Astrocyte (in vitro differentiated cells and primary cell): ENCODE measurements around the gene MRTFA. TPM values are rescaled to one million over a fixed set of nuclear protein-coding genes. Genes with fewer than 3 reads are reported as not detected.

Source experiments
- DNase-seq: peaks from one replicate; pipeline ENCODE4 v3.0.0-alpha.2; 2010; ENCODE audit warnings: low read depth
- FAIRE-seq: peaks from 2 replicates; lab custom pipeline; 2011; peaks lifted over from hg19 to GRCh38; lab: Jason Lieb, UNC
- H2AFZ ChIP-seq: 2 replicates; pipeline ENCODE4 v1.6.0; 2012; ENCODE audit warnings: low read depth, low read length, inconsistent platforms
- H3K27ac ChIP-seq: 2 replicates; pipeline ENCODE4 v1.5.1; 2011; ENCODE audit warnings: low read depth, low read length, inconsistent platforms
- H3K27me3 ChIP-seq: 2 replicates; pipeline ENCODE4 v1.6.0; 2011; ENCODE audit warnings: low read length, inconsistent platforms; ENCODE audit not compliant: insufficient read depth
- H3K36me3 ChIP-seq: 2 replicates; pipeline ENCODE4 v1.5.1; 2011; ENCODE audit warnings: low read length, inconsistent platforms; ENCODE audit not compliant: insufficient read depth
- H3K4me1 ChIP-seq: 2 replicates; pipeline ENCODE4 v1.5.1; 2011; ENCODE audit warnings: low read length, inconsistent platforms; ENCODE audit not compliant: insufficient read depth
- H3K4me2 ChIP-seq: 2 replicates; pipeline ENCODE4 v1.6.0; 2012; ENCODE audit warnings: low read length, inconsistent platforms
- H3K4me3 ChIP-seq: 2 replicates; pipeline ENCODE4 v1.5.1; 2011; ENCODE audit warnings: low read depth, mild to moderate bottlenecking, low read length, inconsistent platforms; ENCODE audit not compliant: insufficient read depth
- H3K79me2 ChIP-seq: 2 replicates; pipeline ENCODE4 v1.6.0; 2012; ENCODE audit warnings: mild to moderate bottlenecking, low read length, inconsistent platforms; ENCODE audit not compliant: insufficient read depth
- H3K9ac ChIP-seq: 2 replicates; pipeline ENCODE4 v1.6.0; 2012; ENCODE audit warnings: mild to moderate bottlenecking, low read length, inconsistent platforms
- H3K9me3 ChIP-seq: 2 replicates; pipeline ENCODE4 v1.5.1; 2012; ENCODE audit warnings: low read depth, mild to moderate bottlenecking, low read length, inconsistent platforms; ENCODE audit not compliant: insufficient read depth
- H4K20me1 ChIP-seq: 2 replicates; pipeline ENCODE4 v1.6.0; 2012; ENCODE audit warnings: low read length, inconsistent platforms; ENCODE audit not compliant: insufficient read depth
- H3K27ac Mint-ChIP-seq: one replicate; pipeline ENCODE4 v1.8.0; 2021; ENCODE audit warnings: mild to moderate bottlenecking, mixed read lengths; ENCODE audit not compliant: unreplicated experiment
- H3K27me3 Mint-ChIP-seq: one replicate; pipeline ENCODE4 v1.8.0; 2021; ENCODE audit warnings: low read depth, mixed read lengths; ENCODE audit not compliant: unreplicated experiment
- H3K36me3 Mint-ChIP-seq: one replicate; pipeline ENCODE4 v1.8.0; 2021; ENCODE audit warnings: low read depth, mixed read lengths; ENCODE audit not compliant: unreplicated experiment
- H3K4me1 Mint-ChIP-seq: one replicate; pipeline ENCODE4 v1.8.0; 2021; ENCODE audit warnings: low read depth, mixed read lengths; ENCODE audit not compliant: unreplicated experiment
- H3K4me3 Mint-ChIP-seq: one replicate; pipeline ENCODE4 v1.8.0; 2021; ENCODE audit warnings: mild to moderate bottlenecking, moderate library complexity, mixed read lengths; ENCODE audit not compliant: unreplicated experiment
- H3K9me3 Mint-ChIP-seq: one replicate; pipeline ENCODE4 v1.8.0; 2021; ENCODE audit warnings: mild to moderate bottlenecking, mixed read lengths; ENCODE audit not compliant: unreplicated experiment
- EZH2 ChIP-seq: IDR thresholded peaks from 2 replicates; pipeline ENCODE4 v1.6.1; 2012; ENCODE audit warnings: mild to moderate bottlenecking, low read length, inconsistent platforms; ENCODE audit not compliant: insufficient read depth
- total RNA-seq: library from RNA; stranded (reverse); gene quantifications from 2 replicates; pipeline ENCODE4 v1.2.1, GENCODE V29; 2021
- TF ChIP-seq, protein P1 (sequence below): IDR thresholded peaks from 2 replicates; pipeline ENCODE4 v1.5.1; 2011; ENCODE audit warnings: low read depth, mild to moderate bottlenecking, inconsistent platforms, low read length, moderate library complexity; ENCODE audit not compliant: insufficient read depth

MRTFA gene
- total RNA-seq, 1 donor from 2014 or later: 74.3 TPM

DNA sequence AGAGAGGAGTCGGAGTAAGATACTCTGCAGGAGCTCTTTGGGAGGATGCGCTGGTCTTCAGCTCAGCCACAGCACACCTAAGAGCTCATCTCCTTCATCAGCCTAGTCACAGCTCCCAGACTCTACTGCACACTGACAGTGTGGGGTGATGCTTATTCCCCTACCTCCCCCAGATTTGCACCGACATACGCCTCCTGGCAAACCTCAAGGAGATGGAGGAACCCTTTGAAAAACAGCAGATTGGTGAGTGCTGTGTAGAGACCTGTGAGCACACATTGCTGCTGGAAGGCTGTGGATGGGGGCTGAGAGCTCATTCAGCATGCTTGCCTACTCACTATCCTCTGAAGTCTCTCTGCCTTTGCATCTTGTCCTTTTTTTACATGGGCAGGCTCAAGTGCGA is 275.4 kb downstream of the MRTFA start:
- Histone ChIP-seq H3K4me1 (no peaks in the 10 kb centered on the region), H3K9ac (no peak overlapping the region), H3K4me3 (no peak overlapping the region), H2AFZ (no peak overlapping the region), H3K79me2 (no peaks in the 10 kb centered on the region), H4K20me1 (no peaks in the 10 kb centered on the region), H3K36me3 (peaks cover 70% of the 10 kb centered on the region), H3K4me2 (no peak overlapping the region), H3K27ac (no peak overlapping the region), H3K27me3 (no peaks in the 10 kb centered on the region), H3K9me3 (no peaks in the 10 kb centered on the region)
- no peak for TF ChIP-seq EZH2
- TF ChIP-seq, protein P1, sequence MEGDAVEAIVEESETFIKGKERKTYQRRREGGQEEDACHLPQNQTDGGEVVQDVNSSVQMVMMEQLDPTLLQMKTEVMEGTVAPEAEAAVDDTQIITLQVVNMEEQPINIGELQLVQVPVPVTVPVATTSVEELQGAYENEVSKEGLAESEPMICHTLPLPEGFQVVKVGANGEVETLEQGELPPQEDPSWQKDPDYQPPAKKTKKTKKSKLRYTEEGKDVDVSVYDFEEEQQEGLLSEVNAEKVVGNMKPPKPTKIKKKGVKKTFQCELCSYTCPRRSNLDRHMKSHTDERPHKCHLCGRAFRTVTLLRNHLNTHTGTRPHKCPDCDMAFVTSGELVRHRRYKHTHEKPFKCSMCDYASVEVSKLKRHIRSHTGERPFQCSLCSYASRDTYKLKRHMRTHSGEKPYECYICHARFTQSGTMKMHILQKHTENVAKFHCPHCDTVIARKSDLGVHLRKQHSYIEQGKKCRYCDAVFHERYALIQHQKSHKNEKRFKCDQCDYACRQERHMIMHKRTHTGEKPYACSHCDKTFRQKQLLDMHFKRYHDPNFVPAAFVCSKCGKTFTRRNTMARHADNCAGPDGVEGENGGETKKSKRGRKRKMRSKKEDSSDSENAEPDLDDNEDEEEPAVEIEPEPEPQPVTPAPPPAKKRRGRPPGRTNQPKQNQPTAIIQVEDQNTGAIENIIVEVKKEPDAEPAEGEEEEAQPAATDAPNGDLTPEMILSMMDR: no peak
- FAIRE-seq: no peak
- H3K4me3 Mint-ChIP-seq: no peak overlapping the region
- no peak overlapping the region for H3K27ac Mint-ChIP-seq
- no peaks in the 10 kb centered on the region for H3K27me3 Mint-ChIP-seq
- peaks cover 25% of the 10 kb centered on the region for H3K4me1 Mint-ChIP-seq
- no peak for DNase-seq
- peaks cover 48% of the 10 kb centered on the region for H3K36me3 Mint-ChIP-seq
- no peaks in the 10 kb centered on the region for H3K9me3 Mint-ChIP-seq

Other genes starting within 250 kb of the MRTFA start
- 0.96 and 1.8 TPM in 2 replicates for gene MCHR1, start 42.8 kb upstream of the MRTFA start, total RNA-seq
- 24.6 and 24.8 TPM in 2 replicates for gene SLC25A17, start 182.6 kb upstream of the MRTFA start, total RNA-seq
- 236 and 248 TPM in 2 replicates for gene ST13, start 219.9 kb upstream of the MRTFA start, total RNA-seq
- 21.8 and 24.9 TPM in 2 replicates for gene XPNPEP3, start 220.4 kb upstream of the MRTFA start, total RNA-seq
- not detected in 2 replicates for gene DNAJB7, start 225.4 kb upstream of the MRTFA start, total RNA-seq